ENCODE data around the gene FHOD3. TPM values are rescaled to one million over a fixed set of nuclear protein-coding genes. Genes with fewer than 3 reads are reported as not detected.

FHOD3 gene
- total and polyA plus RNA-seq, 2 of the 8 experiments (the other 6 are each of a cell fraction or from before 2014, with no cell fraction given), result 9.7 to 10.5 TPM

DNA sequence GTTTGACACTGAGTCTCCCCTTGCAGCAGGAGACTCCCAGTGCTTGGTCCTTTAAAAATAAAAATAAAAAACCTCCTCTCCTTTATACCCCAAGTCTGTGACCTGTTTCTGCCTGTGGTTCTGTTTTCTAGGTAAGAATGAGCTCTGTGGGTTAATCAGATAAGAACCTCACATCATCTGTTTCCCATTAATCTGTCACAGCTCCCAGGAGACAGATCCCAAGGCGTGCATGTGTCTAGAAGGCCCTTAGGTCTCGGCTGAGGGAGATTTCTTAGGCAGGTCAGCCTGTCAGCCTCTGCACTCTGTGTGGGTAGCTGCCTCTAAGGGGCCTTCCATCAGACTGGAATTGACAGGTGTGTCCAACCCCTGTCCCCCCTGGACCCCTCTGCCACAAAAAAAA lies 80.7 kb downstream of the FHOD3 start:
- Histone ChIP-seq H3K4me2 (ENCODE audit: insufficient read depth in 1 of 2, low read depth in 2 of 2, low read length in 2 of 2) (no peak overlapping the region), H2AK5ac (ENCODE audit: low read depth, low read length) (no peak overlapping the region), H4K5ac (ENCODE audit: insufficient read length, low read depth, low read length) (no peak overlapping the region), H4K8ac (ENCODE audit: extremely low read depth, insufficient read depth, low read length) (no peak overlapping the region), H3K14ac (ENCODE audit: insufficient read length) (no peak overlapping the region), H2BK20ac (ENCODE audit: low read length) (no peak overlapping the region), H3K79me1 (ENCODE audit: low read depth, low read length) (no peaks in the 10 kb centered on the region; the same call in 1 of the 2 replicates), H3K4me1 (replicated peaks in 1 of 4; ENCODE audit: control insufficient read depth in 3 of 4, insufficient read depth in 4 of 4, low read length in 3 of 4) (no peaks in the 10 kb centered on the region; a peak in 1 of 7 replicates), H3K4me3 (ENCODE audit: extremely low read depth in 1 of 4, insufficient read depth in 2 of 4, low read depth in 3 of 4, low read length in 4 of 4) (no peak overlapping the region), H3K36me3 (ENCODE audit: control insufficient read depth in 2 of 4, insufficient read depth in 4 of 4, low read length in 3 of 4) (no peaks in the 10 kb centered on the region), H3K23me2 (ENCODE audit: low read depth, low read length) (no peaks in the 10 kb centered on the region), H3K79me2 (ENCODE audit: control insufficient read depth in 1 of 2, insufficient read depth in 2 of 2, low read length in 2 of 2) (no peaks in the 10 kb centered on the region), H2BK5ac (ENCODE audit: low read depth, low read length) (no peak overlapping the region), H3K27me3 (replicated peaks in 1 of 4; ENCODE audit: control insufficient read depth in 3 of 4, extremely low read depth in 1 of 4, insufficient read depth in 3 of 4, low read length in 3 of 4) (no peaks in the 10 kb centered on the region), H3K23ac (ENCODE audit: insufficient read length) (no peak overlapping the region), H3K9me3 (ENCODE audit: insufficient read depth in 2 of 2, low read depth in 1 of 2, low read length in 1 of 2) (no peaks in the 10 kb centered on the region), H3K9ac (replicated peaks in 1 of 4; ENCODE audit: extremely low read depth in 1 of 4, low read depth in 3 of 4, low read length in 3 of 4) (no peak overlapping the region), H3K4ac (replicated peaks; ENCODE audit: insufficient read length, low read depth, low read length) (no peak overlapping the region), H2BK12ac (ENCODE audit: low read depth, low read length) (no peak overlapping the region), H3K56ac (replicated peaks; ENCODE audit: insufficient read length, low read depth, low read length) (no peak overlapping the region), H3K27ac (ENCODE audit: low read depth, low read length) (no peak overlapping the region), H2BK15ac (ENCODE audit: low read length) (no peak overlapping the region), H4K91ac (replicated peaks; ENCODE audit: insufficient read length, low read length) (no peak overlapping the region), H4K20me1 (replicated peaks in 1 of 2; ENCODE audit: control insufficient read depth in 1 of 2, insufficient read depth in 2 of 2, low read length in 2 of 2) (peaks cover 0 to 2% of the 10 kb centered on the region in 2 experiments), H2AFZ (ENCODE audit: low read length) (no peak overlapping the region), H3K18ac (ENCODE audit: extremely low read depth, low read length) (no peak overlapping the region), H2BK120ac (replicated peaks; ENCODE audit: low read depth, low read length) (no peak overlapping the region)
- 86% methylated on average over 2 of the region's 2 CpGs; no CpG with 5 or more reads in 1 of the 2 experiments for WGBS, 2 experiments (ENCODE audit: extremely low coverage in 1 of 2, insufficient coverage in 1 of 2, insufficient read length in 1 of 2, insufficient replicate concordance in 2 of 2, low coverage in 1 of 2, low lambda C conversion rate in 2 of 2, missing lambda C conversion rate in 1 of 2)
- no peak for TF ChIP-seq TEAD4 (IDR thresholded peaks at IDR 0.05; ENCODE audit: low read depth, low read length)
- TF ChIP-seq YY1 (IDR thresholded peaks at IDR 0.05; ENCODE audit: low read depth, low read length), result no peak
- TF ChIP-seq SIRT6 (IDR thresholded peaks at IDR 0.05; ENCODE audit: low read length), result no peak
- TF ChIP-seq KDM5A (IDR thresholded peaks at IDR 0.05; ENCODE audit: low read length), result no peak
- no peak for TF ChIP-seq TCF12 (IDR thresholded peaks at IDR 0.05; ENCODE audit: low read depth, low read length)
- no peak for TF ChIP-seq TBP (IDR thresholded peaks at IDR 0.05; ENCODE audit: low read depth, low read length)
- no peak for TF ChIP-seq ASH2L (IDR thresholded peaks at IDR 0.05; ENCODE audit: low read length)
- DNase-seq (ENCODE audit: low read depth in 1 of 2, low spot score in 2 of 2) (no peak), FAIRE-seq (no peak)
- ChIA-PET CTCF (ENCODE audit: partially characterized antibody) (interaction anchor here (0.7 to 1.8 kb wide), 3 partner anchors 28 to 288 kb away, joined by 3 to 7 read pairs (median 3); no protein-coding TSS in a partner anchor), POLR2A (ENCODE audit: partially characterized antibody) (no interaction called here)
